HCT116 (cell line): ENCODE data around the gene PPHLN1.

Experiments
- POLR2A ChIP-seq: IDR thresholded peaks from 2 replicates; pipeline ENCODE4 v1.7.0; 2011; ENCODE audit warnings: borderline replicate concordance; ENCODE audit not compliant: insufficient read depth, insufficient read length; ENCODE audit errors: extremely low read depth
- TF ChIP-seq, protein P1 (sequence below), 3 experiments: fragments of 200-600 bp in 1 of 3; sonication (generic) in 1 of 3; IDR thresholded peaks in 2 of 3; conservative IDR thresholded peaks in 1 of 3; 2 replicates each; pipeline ENCODE4 v1.5.1; 2012 to 2017; ENCODE audit warnings: low read depth in 2 of 3, low read length in 2 of 3, antibody characterized with exemption in 1 of 3, borderline replicate concordance in 1 of 3, control low read depth in 1 of 3, mild to moderate bottlenecking in 1 of 3, mixed read lengths in 1 of 3, mixed run types in 1 of 3, moderate library complexity in 1 of 3; ENCODE audit not compliant: insufficient read depth in 1 of 3
- TF ChIP-seq, protein P2 (sequence below): IDR thresholded peaks from 2 replicates; pipeline ENCODE4 v1.6.1; 2012; ENCODE audit warnings: low read depth

DNA sequence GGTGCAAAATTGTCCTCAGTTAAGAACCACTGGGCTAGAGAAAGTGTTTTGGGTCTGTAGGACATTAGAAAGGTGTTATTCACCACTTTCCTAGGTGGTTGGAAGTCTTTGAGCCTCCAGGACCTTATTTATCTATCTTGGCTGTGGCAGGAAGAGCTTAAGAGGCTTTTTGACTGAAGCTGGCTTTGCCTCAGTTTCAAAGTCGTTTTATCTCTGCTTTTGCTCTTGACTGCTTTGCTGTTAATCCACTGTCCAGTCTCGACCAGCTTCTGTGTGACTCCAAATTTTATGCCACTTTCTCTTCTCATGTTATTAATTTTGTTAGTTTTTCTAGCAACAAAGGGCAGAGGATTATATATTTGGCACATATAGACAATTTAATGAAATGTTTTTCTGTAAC lies 60.3 kb downstream of the PPHLN1 start:
- TF ChIP-seq, protein P1, sequence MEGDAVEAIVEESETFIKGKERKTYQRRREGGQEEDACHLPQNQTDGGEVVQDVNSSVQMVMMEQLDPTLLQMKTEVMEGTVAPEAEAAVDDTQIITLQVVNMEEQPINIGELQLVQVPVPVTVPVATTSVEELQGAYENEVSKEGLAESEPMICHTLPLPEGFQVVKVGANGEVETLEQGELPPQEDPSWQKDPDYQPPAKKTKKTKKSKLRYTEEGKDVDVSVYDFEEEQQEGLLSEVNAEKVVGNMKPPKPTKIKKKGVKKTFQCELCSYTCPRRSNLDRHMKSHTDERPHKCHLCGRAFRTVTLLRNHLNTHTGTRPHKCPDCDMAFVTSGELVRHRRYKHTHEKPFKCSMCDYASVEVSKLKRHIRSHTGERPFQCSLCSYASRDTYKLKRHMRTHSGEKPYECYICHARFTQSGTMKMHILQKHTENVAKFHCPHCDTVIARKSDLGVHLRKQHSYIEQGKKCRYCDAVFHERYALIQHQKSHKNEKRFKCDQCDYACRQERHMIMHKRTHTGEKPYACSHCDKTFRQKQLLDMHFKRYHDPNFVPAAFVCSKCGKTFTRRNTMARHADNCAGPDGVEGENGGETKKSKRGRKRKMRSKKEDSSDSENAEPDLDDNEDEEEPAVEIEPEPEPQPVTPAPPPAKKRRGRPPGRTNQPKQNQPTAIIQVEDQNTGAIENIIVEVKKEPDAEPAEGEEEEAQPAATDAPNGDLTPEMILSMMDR (IDR thresholded peaks at IDR 0.05 in 2 of 3, conservative IDR thresholded peaks at IDR 0.05 in 1 of 3; ENCODE audit: borderline replicate concordance in 1 of 3, insufficient read depth in 1 of 3, low read depth in 2 of 3, low read length in 2 of 3), result no peak
- TF ChIP-seq, protein P2, sequence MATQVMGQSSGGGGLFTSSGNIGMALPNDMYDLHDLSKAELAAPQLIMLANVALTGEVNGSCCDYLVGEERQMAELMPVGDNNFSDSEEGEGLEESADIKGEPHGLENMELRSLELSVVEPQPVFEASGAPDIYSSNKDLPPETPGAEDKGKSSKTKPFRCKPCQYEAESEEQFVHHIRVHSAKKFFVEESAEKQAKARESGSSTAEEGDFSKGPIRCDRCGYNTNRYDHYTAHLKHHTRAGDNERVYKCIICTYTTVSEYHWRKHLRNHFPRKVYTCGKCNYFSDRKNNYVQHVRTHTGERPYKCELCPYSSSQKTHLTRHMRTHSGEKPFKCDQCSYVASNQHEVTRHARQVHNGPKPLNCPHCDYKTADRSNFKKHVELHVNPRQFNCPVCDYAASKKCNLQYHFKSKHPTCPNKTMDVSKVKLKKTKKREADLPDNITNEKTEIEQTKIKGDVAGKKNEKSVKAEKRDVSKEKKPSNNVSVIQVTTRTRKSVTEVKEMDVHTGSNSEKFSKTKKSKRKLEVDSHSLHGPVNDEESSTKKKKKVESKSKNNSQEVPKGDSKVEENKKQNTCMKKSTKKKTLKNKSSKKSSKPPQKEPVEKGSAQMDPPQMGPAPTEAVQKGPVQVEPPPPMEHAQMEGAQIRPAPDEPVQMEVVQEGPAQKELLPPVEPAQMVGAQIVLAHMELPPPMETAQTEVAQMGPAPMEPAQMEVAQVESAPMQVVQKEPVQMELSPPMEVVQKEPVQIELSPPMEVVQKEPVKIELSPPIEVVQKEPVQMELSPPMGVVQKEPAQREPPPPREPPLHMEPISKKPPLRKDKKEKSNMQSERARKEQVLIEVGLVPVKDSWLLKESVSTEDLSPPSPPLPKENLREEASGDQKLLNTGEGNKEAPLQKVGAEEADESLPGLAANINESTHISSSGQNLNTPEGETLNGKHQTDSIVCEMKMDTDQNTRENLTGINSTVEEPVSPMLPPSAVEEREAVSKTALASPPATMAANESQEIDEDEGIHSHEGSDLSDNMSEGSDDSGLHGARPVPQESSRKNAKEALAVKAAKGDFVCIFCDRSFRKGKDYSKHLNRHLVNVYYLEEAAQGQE, result no peak
- TF ChIP-seq POLR2A, result no peak
